ENCODE results near the gene REV1.

DNA sequence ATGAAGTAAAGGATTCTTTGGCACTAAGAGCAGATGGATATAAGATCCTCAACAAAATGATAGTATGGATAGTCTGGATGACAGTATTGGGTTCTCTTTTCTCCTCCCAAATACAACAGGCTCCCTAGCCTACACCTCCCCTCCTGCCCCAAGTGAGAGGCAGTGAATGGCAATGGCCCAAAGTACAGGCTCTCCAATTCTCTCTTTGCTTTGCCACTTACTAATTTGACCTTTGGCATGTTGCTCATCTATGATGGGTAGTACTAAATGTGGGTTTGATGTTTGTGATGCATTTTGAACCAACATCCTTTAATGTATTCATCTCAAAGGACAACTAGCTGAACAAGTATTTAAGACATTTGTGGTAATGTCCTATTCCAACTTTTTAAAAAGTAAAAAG, 86.7 kb downstream of the REV1 start:
- TF ChIP-seq, protein P1, sequence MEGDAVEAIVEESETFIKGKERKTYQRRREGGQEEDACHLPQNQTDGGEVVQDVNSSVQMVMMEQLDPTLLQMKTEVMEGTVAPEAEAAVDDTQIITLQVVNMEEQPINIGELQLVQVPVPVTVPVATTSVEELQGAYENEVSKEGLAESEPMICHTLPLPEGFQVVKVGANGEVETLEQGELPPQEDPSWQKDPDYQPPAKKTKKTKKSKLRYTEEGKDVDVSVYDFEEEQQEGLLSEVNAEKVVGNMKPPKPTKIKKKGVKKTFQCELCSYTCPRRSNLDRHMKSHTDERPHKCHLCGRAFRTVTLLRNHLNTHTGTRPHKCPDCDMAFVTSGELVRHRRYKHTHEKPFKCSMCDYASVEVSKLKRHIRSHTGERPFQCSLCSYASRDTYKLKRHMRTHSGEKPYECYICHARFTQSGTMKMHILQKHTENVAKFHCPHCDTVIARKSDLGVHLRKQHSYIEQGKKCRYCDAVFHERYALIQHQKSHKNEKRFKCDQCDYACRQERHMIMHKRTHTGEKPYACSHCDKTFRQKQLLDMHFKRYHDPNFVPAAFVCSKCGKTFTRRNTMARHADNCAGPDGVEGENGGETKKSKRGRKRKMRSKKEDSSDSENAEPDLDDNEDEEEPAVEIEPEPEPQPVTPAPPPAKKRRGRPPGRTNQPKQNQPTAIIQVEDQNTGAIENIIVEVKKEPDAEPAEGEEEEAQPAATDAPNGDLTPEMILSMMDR (IDR thresholded peaks at IDR 0.05): no peak
- TF ChIP-seq EP300 (IDR thresholded peaks at IDR 0.05): no peak
- TF ChIP-seq POLR2A (IDR thresholded peaks at IDR 0.05): no peak

Measured in sigmoid colon (tissue), 4 donors.